Measurements from ENCODE around the gene STARD5. TPM values are rescaled to one million over a fixed set of nuclear protein-coding genes. Genes with fewer than 3 reads are reported as not detected.
"Not testable (repeated sequence)": the region's sequence is repeated elsewhere in the genome, so short reads cannot be mapped to it uniquely, and the experiment has no call there.

STARD5 gene
- total RNA-seq, 4 donors from 2014 or later, result 37.8 to 39.6 (median 38.7) TPM

- TF ChIP-seq CTCF (IDR thresholded peaks at IDR 0.05), result no peak
- no peak for TF ChIP-seq POLR2A (IDR thresholded peaks at IDR 0.05)
- Histone ChIP-seq H3K36me3 (no peaks in the 10 kb centered on the region), H3K9me3 (no peaks in the 10 kb centered on the region), H3K27ac (no peak overlapping the region), H3K27me3 (no peaks in the 10 kb centered on the region), H3K4me3 (no peak overlapping the region), H3K4me1 (peaks cover 0 to 9% (median 0%) of the 10 kb centered on the region in 4 donors)
- no peak for DNase-seq
Measured at GRCh38 chr15:81332326-81332725, 8.4 kb upstream of the STARD5 start.

GRCh38 chr15:81331600-81331999 is 7.7 kb upstream of the STARD5 start:
- no peaks in the 10 kb centered on the region for H3K9me3 ChIP-seq
- H3K36me3 ChIP-seq, result no peaks in the 10 kb centered on the region
- no peak for DNase-seq
- TF ChIP-seq POLR2A (IDR thresholded peaks at IDR 0.05) (no peak), CTCF (IDR thresholded peaks at IDR 0.05) (no peak)
- no peak overlapping the region for H3K27ac ChIP-seq
- no peaks in the 10 kb centered on the region for H3K27me3 ChIP-seq
- no peak overlapping the region for H3K4me3 ChIP-seq
- H3K4me1 ChIP-seq, result peaks cover 0 to 9% (median 0%) of the 10 kb centered on the region in 4 donors

- not testable (repeated sequence) for DNase-seq, H3K36me3 ChIP-seq, H3K9me3 ChIP-seq, H3K27me3 ChIP-seq, H3K4me3 ChIP-seq, H3K27ac ChIP-seq, H3K4me1 ChIP-seq
Measured at GRCh38 chr15:81331141-81331540, 7.2 kb upstream of the STARD5 start.

- TF ChIP-seq CTCF (IDR thresholded peaks at IDR 0.05), result no peak
- TF ChIP-seq POLR2A (IDR thresholded peaks at IDR 0.05), result no peak
Measured at GRCh38 chr15:81330366-81331090, 6.6 kb upstream of the STARD5 start.

GRCh38 chr15:81329446-81329845 is 5.5 kb upstream of the STARD5 start:
- no peak overlapping the region for H3K27ac ChIP-seq
- no peaks in the 10 kb centered on the region for H3K9me3 ChIP-seq
- no peak for DNase-seq
- H3K27me3 ChIP-seq, result no peaks in the 10 kb centered on the region
- no peaks in the 10 kb centered on the region for H3K36me3 ChIP-seq
- TF ChIP-seq CTCF (IDR thresholded peaks at IDR 0.05) (no peak), POLR2A (IDR thresholded peaks at IDR 0.05) (no peak)
- H3K4me3 ChIP-seq, result no peak overlapping the region
- peaks cover 0 to 5% (median 0%) of the 10 kb centered on the region in 4 donors for H3K4me1 ChIP-seq

More at GRCh38 chr15:81330366-81331090, 6.6 kb upstream of the STARD5 start:
- no peak for DNase-seq
- Histone ChIP-seq H3K27ac (no peak overlapping the region), H3K4me3 (no peak overlapping the region), H3K4me1 (peaks cover 0 to 9% (median 0%) of the 10 kb centered on the region in 4 donors), H3K9me3 (no peaks in the 10 kb centered on the region), H3K36me3 (no peaks in the 10 kb centered on the region), H3K27me3 (no peaks in the 10 kb centered on the region)

GRCh38 chr15:81327516-81327915 is 3.6 kb upstream of the STARD5 start:
- H3K27ac ChIP-seq, result no peak overlapping the region

More at GRCh38 chr15:81327516-81327915, 3.6 kb upstream of the STARD5 start:
- Histone ChIP-seq H3K27me3 (no peaks in the 10 kb centered on the region), H3K36me3 (no peaks in the 10 kb centered on the region), H3K4me1 (peaks cover 0 to 6% (median 0%) of the 10 kb centered on the region in 4 donors), H3K4me3 (no peak overlapping the region), H3K9me3 (no peaks in the 10 kb centered on the region)
- no peak for DNase-seq
- TF ChIP-seq POLR2A (IDR thresholded peaks at IDR 0.05), result no peak
- no peak for TF ChIP-seq CTCF (IDR thresholded peaks at IDR 0.05)

All from Peyer's patch (tissue), 4 donors.